DMS153 (cell line): ENCODE data around the gene ABCB8.
A peak's percentile ranks its signal among the peaks of the same experiment; 100 is the strongest.

Experiments
- DNase-seq: peaks from one replicate; lab custom pipeline; 2025; lab: John Stamatoyannopoulos, UW

The ABCB8 gene

GRCh38 chr7:151057989-151058780 is 29.9 kb downstream of the ABCB8 start:
- DNase-seq: peak; percentile 100

GRCh38 chr7:151058781-151059366 is 30.6 kb downstream of the ABCB8 start:
- no peak for DNase-seq

GRCh38 chr7:151059367-151060112 is 31.3 kb downstream of the ABCB8 start, which contains the start of gene SLC4A2:
Gene SLC4A2 (plus strand): TSS chr7:151059589. CDS start chr7:151061988, 2,399 bp downstream.
- peak; percentile 8 for DNase-seq

GRCh38 chr7:151060113-151060415 is 31.8 kb downstream of the ABCB8 start:
- DNase-seq: no peak

GRCh38 chr7:151060416-151061212 is 32.4 kb downstream of the ABCB8 start:
- no peak for DNase-seq

GRCh38 chr7:151061213-151062110 is 33.2 kb downstream of the ABCB8 start:
- DNase-seq: no peak

- DNase-seq: no peak
Observed at GRCh38 chr7:151062111-151062398, 33.8 kb downstream of the ABCB8 start.

GRCh38 chr7:151062399-151063211 is 34.4 kb downstream of the ABCB8 start:
- DNase-seq: peak; percentile 1

GRCh38 chr7:151063212-151063561 is 34.9 kb downstream of the ABCB8 start:
- no peak for DNase-seq

GRCh38 chr7:151064454-151064853 is 36.2 kb downstream of the ABCB8 start:
- DNase-seq: no peak

- DNase-seq: no peak
Observed at GRCh38 chr7:151064993-151065392, 36.7 kb downstream of the ABCB8 start.

GRCh38 chr7:151065516-151065915 is 37.3 kb downstream of the ABCB8 start:
- DNase-seq: no peak

GRCh38 chr7:151066273-151066974 is 38.2 kb downstream of the ABCB8 start:
- no peak for DNase-seq

- no peak for DNase-seq
Observed at GRCh38 chr7:151068069-151068773, 40.0 kb downstream of the ABCB8 start.

GRCh38 chr7:151069841-151070573 is 41.8 kb downstream of the ABCB8 start:
- DNase-seq: no peak

GRCh38 chr7:151070574-151070960 is 42.3 kb downstream of the ABCB8 start:
- DNase-seq: no peak

- no peak for DNase-seq
Observed at GRCh38 chr7:151071032-151071866, 43.0 kb downstream of the ABCB8 start.

- no peak for DNase-seq
Observed at GRCh38 chr7:151073990-151074389, 45.7 kb downstream of the ABCB8 start.
